Transverse colon (tissue), 4 donors: ENCODE data around the gene SYNGR2. TPM values are rescaled to one million over a fixed set of nuclear protein-coding genes. Genes with fewer than 3 reads are reported as not detected.

Experiments
- DNase-seq: peaks from one replicate; pipeline ENCODE4 v3.0.0-alpha.2; 2019
- H3K27ac ChIP-seq, 4 donors: fragments of 200-600 bp; sonication (generic); 2 replicates each; pipeline ENCODE4 v1.5.1; 2016 to 2018; ENCODE audit warnings: inconsistent platforms in 4 of 4
- H3K27me3 ChIP-seq: fragments of 200-600 bp; sonication (generic); 2 replicates; pipeline ENCODE4 v1.5.1; 2017; ENCODE audit warnings: inconsistent platforms
- H3K36me3 ChIP-seq, 4 donors: fragments of 200-600 bp; sonication (generic); 2 replicates each; pipeline ENCODE4 v1.5.1; 2017 to 2019; ENCODE audit warnings: inconsistent platforms in 4 of 4
- H3K4me1 ChIP-seq, 4 donors: fragments of 200-600 bp; sonication (generic); 2 replicates each; pipeline ENCODE4 v1.5.1; 2017 to 2020; ENCODE audit warnings: inconsistent platforms in 4 of 4
- H3K4me3 ChIP-seq, 4 donors: fragments of 200-600 bp; sonication (generic); 1 replicate in 1 of 4; 2 replicates in 3 of 4; pipeline versions ENCODE4 v1.5.1 to v1.6.1; 2017 to 2019; ENCODE audit warnings: inconsistent platforms in 4 of 4
- H3K9me3 ChIP-seq, 2 donors: fragments of 200-600 bp; sonication (generic); 2 replicates each; pipeline ENCODE4 v1.5.1; 2017 to 2019; ENCODE audit warnings: inconsistent platforms in 2 of 2
- CTCF ChIP-seq, 5 experiments: fragments of 200-600 bp in 3 of 5; fragments of 450-650 bp in 2 of 5; sonication (generic) in 3 of 5; IDR thresholded peaks; 1 replicate in 2 of 5; 2 replicates in 3 of 5; pipeline ENCODE4 v1.5.1; 2016 to 2017; ENCODE audit warnings: antibody characterized with exemption in 5 of 5, inconsistent platforms in 3 of 5, mild to moderate bottlenecking in 2 of 5, moderate library complexity in 1 of 5
- EP300 ChIP-seq: sonication (generic); formaldehyde crosslinking; IDR thresholded peaks from one replicate; pipeline ENCODE4 v1.6.1; 2017; ENCODE audit warnings: antibody characterized with exemption, low read depth
- POLR2A ChIP-seq: fragments of 450-650 bp; IDR thresholded peaks from one replicate; pipeline ENCODE4 v1.6.1; 2016; ENCODE audit warnings: antibody characterized with exemption, mild to moderate bottlenecking, moderate library complexity
- POLR2AphosphoS5 ChIP-seq, 3 donors: sonication (generic); formaldehyde crosslinking; IDR thresholded peaks; one replicate each; pipeline ENCODE4 v1.6.1; 2016; ENCODE audit warnings: antibody characterized with exemption in 3 of 3
- WGBS, 2 donors: methylation state at CpG; one replicate each; pipeline ENCODE4 v1.1.5; 2018; ENCODE audit warnings: low coverage in 1 of 2; 5-methylcytosine and 5-hydroxymethylcytosine counted together
- in situ Hi-C, 4 donors: fragments of 200-750 bp; cut with MboI; loops; one replicate each; pipeline versions ENCODE4 v1.15.0 to v1.15.1; 2017; ENCODE audit warnings: low sequenced_read_pairs in 3 of 4, low pct_ligation_motif_present in 1 of 4, low pct_unique_long_range_greater_than_20kb in 1 of 4
- intact Hi-C: fragments of 100-400 bp; cut with DNase I; formaldehyde crosslinking; loops from one replicate; pipeline ENCODE4 v1.15.1; 2023; ENCODE audit warnings: low total_unique reads
- total RNA-seq, 4 donors: library from RNA; depleted of rRNA; stranded (reverse); fragments of >200 nt; gene quantifications; one replicate each; pipeline ENCODE4 v1.1.0, GENCODE V29; 2016

SYNGR2 gene
- total RNA-seq, 4 donors from 2014 or later, result 102 to 121 (median 106) TPM

GRCh38 chr17:78210111-78210510, 41.7 kb downstream of the SYNGR2 start:
- Histone ChIP-seq H3K27ac (no peak overlapping the region), H3K4me1 (peaks cover 0 to 15% (median 10%) of the 10 kb centered on the region in 4 donors), H3K9me3 (no peaks in the 10 kb centered on the region), H3K27me3 (no peaks in the 10 kb centered on the region), H3K36me3 (no peaks in the 10 kb centered on the region), H3K4me3 (no peak overlapping the region)
- no peak for TF ChIP-seq EP300
- DNase-seq, result no peak
- WGBS, 2 donors, result 83 to 84% methylated on average over 4 to 10 of the region's 10 CpGs
- in situ Hi-C loops (no loop called here), intact Hi-C loops (no loop called here)

DNA sequence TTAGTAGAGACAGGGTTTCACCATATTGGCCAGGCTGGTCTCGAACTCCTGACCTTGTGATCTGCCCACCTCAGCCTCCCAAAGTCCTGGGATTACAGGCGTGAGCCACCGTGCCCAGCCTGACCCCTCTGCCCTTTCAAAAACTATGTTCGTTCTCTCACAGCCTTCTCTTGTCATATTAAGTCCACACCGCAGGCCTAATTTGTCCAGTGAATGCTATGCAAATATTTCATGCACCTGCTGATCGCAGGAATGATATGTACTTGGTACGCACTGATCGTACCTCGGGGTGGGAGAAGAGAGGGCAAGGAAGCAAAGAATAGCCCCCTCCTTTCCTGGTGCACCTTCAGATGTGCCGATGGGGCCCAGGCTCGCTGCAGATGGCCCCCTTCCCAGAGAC, 42.7 kb downstream of the SYNGR2 start:
- Histone ChIP-seq H3K4me3 (no peak overlapping the region), H3K27me3 (no peaks in the 10 kb centered on the region), H3K36me3 (no peaks in the 10 kb centered on the region), H3K9me3 (no peaks in the 10 kb centered on the region), H3K4me1 (peaks cover 0 to 18% (median 10%) of the 10 kb centered on the region in 4 donors), H3K27ac (no peak overlapping the region)
- WGBS, 2 donors, result 75 to 87% methylated on average over 6 to 11 of the region's 11 CpGs
- in situ Hi-C loops, result no loop called here
- no peak for TF ChIP-seq POLR2AphosphoS5 (IDR thresholded peaks at IDR 0.05)
- TF ChIP-seq EP300, result no peak
- no peak for TF ChIP-seq CTCF (IDR thresholded peaks at IDR 0.05)
- TF ChIP-seq POLR2A, result no peak
- DNase-seq, result no peak
- intact Hi-C loops, result no loop called here

DNA sequence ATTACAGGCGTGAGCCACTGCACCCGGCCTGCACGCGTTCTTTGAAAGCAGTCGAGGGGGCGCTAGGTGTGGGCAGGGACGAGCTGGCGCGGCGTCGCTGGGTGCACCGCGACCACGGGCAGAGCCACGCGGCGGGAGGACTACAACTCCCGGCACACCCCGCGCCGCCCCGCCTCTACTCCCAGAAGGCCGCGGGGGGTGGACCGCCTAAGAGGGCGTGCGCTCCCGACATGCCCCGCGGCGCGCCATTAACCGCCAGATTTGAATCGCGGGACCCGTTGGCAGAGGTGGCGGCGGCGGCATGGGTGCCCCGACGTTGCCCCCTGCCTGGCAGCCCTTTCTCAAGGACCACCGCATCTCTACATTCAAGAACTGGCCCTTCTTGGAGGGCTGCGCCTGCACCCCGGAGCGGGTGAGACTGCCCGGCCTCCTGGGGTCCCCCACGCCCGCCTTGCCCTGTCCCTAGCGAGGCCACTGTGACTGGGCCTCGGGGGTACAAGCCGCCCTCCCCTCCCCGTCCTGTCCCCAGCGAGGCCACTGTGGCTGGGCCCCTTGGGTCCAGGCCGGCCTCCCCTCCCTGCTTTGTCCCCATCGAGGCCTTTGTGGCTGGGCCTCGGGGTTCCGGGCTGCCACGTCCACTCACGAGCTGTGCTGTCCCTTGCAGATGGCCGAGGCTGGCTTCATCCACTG, 45.8 kb downstream of the SYNGR2 start, which contains the start of gene BIRC5:
Gene BIRC5, plus strand, starts transcription at position 238 of the 690 bp plus-strand sequence. Its CDS starts 64 bp downstream, at position 302.
- Histone ChIP-seq H3K27me3 (no peaks in the 10 kb centered on the region), H3K36me3 (no peaks in the 10 kb centered on the region), H3K9me3 (no peaks in the 10 kb centered on the region), H3K27ac (peak within 1 kb of the TSS in 1 of 4 donors; percentile 51), H3K4me1 (peaks cover 0 to 18% (median 10%) of the 10 kb centered on the region in 4 donors), H3K4me3 (peak within 1 kb of the TSS in 3 of 4 donors; percentile 38 to 63 (median 62))
- intact Hi-C loops (no loop called here), in situ Hi-C loops (no loop called here)
- 0% methylated on average over 3 to 32 of the region's 60 CpGs for WGBS, 2 donors
- DNase-seq, result peak; percentile 92
- peak; percentile 15 to 22 (median 20) for TF ChIP-seq POLR2AphosphoS5 (IDR thresholded peaks at IDR 0.05)
- TF ChIP-seq POLR2A, result no peak
- TF ChIP-seq CTCF (IDR thresholded peaks at IDR 0.05), result no peak
- no peak for TF ChIP-seq EP300

DNA sequence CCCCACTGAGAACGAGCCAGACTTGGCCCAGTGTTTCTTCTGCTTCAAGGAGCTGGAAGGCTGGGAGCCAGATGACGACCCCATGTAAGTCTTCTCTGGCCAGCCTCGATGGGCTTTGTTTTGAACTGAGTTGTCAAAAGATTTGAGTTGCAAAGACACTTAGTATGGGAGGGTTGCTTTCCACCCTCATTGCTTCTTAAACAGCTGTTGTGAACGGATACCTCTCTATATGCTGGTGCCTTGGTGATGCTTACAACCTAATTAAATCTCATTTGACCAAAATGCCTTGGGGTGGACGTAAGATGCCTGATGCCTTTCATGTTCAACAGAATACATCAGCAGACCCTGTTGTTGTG, 46.3 kb downstream of the SYNGR2 start:
- peaks cover 0 to 18% (median 10%) of the 10 kb centered on the region in 4 donors for H3K4me1 ChIP-seq
- no peak for DNase-seq
- no peaks in the 10 kb centered on the region for H3K36me3 ChIP-seq
- intact Hi-C loops, result no loop called here
- H3K4me3 ChIP-seq, result peak overlapping the region in 3 of 4 donors; percentile 38 to 63 (median 62)
- WGBS, 2 donors, result 13 to 27% methylated on average over 2 to 5 of the region's 5 CpGs
- TF ChIP-seq POLR2AphosphoS5 (IDR thresholded peaks at IDR 0.05), result no peak
- no peak for TF ChIP-seq CTCF (IDR thresholded peaks at IDR 0.05)
- TF ChIP-seq POLR2A, result no peak
- TF ChIP-seq EP300, result no peak
- no peaks in the 10 kb centered on the region for H3K9me3 ChIP-seq
- no peaks in the 10 kb centered on the region for H3K27me3 ChIP-seq
- H3K27ac ChIP-seq, result peak overlapping the region in 1 of 4 donors; percentile 51
- in situ Hi-C loops, result no loop called here
